Hepatic stellate cell (primary cell): Measurements from ENCODE around the gene MAP1LC3A.

Experiments
- DNase-seq: peaks from one replicate; pipeline ENCODE4 v3.0.0; 2011; ENCODE audit warnings: low spot score

Gene MAP1LC3A

DNA sequence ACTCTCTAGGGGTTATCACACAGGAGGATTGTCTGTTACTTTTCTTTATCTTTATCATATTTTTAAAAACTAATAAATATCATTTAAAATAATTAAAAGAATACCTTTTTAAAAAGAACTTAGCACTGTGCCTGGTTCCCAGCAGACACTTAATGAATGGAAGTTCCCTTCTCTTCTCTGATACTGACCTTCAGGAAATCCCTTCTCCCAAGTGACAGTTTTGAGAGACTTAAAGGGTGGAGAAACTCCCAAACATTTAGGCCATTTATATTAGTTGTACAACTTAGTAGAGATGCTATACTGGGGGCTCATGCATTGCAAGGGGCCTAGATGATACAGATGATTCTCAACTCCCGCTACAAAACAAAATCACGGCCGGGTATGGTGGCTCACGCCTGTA, 18.5 kb downstream of the MAP1LC3A start:
- no peak for DNase-seq

DNA sequence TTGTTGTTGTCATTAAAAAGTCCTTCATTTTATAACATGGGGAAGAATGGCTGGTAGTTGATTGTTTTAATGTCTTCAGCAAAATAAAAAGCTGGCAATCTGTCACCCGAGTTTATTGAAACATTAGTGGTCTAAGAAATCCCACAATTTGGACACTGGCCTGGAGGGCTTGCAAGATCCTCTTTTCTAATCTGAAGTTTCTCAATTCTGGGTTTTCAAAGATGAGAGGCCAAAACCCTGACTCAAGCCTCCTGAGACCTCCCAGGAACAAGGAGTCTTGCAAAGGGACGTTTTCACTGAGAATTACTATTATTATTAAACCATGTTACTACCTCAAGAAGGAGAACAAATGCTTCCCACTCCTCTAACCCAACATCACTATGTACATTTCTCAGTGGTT, 19.5 kb downstream of the MAP1LC3A start:
- no peak for DNase-seq

DNA sequence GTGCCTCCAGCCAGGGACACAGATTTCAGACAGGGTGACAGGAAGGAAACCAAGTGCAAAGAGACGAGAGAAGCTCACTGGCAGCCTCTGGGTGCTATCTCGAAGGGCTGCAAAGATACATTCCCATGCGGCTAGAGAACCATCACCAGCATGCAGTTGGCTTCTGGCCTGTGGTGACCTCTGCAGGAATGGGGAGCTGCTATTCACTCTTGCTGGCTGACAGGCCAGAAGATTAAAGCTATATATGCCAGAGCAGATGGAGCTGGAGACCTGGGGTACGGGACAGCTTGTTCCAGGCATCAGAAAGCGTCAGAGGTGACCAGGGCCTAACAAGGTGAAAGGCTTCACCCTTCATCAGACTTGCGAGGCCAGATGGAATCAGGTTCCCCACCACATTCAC, 20.0 kb downstream of the MAP1LC3A start:
- no peak for DNase-seq

DNA sequence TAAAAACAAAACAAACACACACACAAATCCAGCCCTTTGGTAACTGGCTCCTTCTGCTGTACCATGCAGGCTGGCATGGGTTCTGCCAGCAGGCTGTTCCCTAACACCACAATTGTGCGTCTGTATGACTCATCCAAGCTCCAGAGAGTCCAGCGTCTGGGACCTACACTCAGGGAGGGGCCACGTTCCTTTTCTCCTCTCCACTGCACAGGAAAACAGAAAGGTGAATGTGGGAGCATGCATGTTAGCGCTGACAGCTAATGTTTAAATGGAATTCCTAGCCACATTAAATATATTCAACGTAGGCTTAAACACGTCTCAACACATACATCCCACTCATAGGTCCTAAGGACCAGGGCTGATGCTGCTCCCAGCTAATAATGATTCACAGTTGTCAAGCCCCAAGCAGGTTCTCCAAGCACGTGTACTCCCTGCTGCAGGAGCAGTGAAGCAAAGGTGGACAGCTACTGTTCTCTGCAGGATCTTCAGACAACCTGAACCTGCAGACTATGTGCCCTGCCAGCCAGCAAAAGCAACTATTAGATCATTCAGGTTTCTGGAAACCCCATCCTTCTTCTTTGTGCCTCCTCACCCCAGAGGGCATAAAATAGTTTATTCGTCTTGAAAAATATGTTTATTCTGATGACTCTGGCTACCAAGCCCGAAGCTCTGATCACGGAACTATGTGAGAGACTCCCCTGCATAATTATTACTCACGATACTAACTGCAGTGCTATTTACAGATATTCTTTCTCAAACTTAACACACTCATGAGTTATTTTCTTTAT, 20.9 kb downstream of the MAP1LC3A start:
- peak; percentile 60 for DNase-seq

DNA sequence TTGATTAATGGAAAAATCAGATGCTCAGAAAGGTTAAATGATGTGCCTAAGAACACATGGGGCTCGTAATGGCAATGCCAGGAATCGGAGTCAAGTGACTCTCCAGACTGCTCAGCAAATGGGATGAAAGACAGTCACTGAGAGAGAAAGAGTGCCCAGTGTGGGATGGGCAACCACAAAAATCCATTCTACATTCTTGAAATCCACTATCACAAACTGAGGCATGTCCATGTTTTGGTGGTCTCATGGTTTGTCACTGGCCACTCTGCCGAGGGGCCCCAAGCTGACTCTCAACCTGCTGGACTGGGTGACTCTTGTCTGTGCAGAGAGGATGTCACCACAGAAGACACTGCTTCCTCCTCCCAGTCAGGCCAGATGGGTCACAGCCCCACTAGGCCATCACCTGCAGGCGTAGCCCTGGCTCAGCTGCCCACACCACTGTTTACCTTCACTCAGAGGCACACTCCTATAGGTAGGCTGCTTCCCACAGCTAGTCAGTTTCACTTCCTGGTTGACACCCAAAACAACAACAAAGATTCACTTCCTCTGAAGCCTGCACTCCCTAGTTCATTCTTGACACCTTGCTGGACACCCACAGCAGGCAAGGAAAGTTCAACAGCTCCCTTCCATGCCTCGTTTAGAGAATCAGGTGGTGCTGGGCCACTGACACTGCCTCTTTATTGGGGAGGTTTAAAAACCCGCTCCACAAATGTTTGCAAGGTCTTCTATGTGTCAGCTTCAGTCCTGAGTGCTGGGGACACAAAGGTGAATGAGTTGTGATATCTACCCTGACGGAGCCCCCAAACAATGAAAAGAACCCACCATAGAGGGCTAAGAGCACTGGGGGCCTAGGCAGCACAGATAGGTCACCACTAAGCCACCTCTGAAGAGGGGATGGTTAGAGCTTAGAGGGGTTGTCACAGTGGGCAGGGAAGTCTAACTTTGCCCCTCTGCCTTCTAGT, 21.7 kb downstream of the MAP1LC3A start:
- peak; percentile 27 for DNase-seq

DNA sequence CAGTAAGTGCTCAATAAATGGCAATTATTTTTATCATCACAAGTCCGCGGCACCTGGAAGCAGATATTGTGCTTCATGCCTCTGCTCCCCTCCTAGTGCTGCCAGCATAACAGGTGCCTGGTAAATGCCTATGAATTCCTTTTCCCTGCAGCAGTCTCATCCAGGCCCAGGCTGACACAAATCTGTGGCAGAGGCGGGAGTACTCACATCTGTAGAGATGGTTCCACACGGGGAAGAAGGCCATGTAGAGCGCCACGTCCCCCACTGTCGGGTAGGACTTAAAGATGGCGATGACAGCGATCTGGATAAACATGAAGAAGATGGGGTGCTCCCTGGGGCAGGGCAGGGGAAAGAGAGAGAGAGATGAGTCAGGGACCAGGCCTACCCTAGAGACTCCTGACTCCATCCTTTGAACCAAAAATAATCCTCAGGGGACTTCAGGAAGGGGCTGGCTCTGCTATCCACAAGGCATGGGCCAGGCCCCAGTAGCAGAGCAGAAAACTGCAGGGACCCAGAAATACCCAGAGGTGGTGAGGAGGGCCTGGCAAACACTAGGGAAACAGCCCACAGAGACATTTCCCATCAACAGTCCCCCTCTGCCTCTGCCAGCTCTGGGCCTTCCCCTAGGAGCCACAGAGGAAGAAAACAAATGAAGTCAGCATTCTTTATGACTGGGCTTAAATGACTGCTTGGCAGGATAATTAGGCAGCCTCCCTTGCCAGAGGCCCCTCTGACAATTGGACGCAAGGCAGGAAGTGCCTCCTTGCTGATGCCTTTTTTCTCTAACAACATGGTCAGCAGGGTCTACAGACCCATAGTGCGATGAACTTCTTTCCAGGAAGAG, 23.0 kb downstream of the MAP1LC3A start:
- peak; percentile 42 for DNase-seq

DNA sequence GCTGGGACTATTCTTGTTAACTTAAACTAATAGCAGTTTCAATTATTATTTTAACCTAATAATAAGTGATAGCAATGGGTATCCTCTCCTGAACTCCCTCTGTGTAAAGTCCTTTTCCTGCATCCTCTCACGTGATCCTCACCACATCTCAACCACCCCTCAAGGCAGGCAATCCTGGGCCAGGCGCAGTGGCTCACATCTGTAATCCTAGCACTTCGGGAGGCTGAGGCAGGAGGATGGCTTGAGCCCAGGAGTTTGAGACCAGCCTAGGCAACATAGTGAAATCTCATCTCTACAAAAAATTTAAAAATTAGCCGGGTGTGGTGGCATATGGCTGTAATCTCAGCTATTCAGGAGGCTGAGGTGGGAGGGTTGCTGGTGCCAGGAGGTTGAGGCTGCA, 23.7 kb downstream of the MAP1LC3A start:
- no peak for DNase-seq

DNA sequence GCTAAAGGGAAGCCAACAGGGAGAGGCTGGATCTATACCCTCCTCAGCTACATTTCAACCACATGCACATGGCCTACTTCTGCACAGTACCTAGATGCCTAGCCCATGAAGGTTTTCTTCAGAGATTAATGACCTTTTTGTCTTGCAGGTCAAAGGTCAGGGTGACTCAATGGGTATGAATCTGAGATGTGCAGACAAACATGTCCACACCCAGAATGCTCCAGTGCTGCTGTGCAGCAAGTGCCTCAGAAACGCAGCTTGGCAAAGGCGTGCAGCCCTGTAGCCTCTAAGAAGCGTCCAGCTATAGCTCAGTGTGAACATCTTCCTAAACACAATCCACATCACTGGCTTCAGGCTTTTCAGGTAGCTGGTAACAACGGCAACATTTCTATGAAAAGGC, 24.4 kb downstream of the MAP1LC3A start:
- DNase-seq = no peak

DNA sequence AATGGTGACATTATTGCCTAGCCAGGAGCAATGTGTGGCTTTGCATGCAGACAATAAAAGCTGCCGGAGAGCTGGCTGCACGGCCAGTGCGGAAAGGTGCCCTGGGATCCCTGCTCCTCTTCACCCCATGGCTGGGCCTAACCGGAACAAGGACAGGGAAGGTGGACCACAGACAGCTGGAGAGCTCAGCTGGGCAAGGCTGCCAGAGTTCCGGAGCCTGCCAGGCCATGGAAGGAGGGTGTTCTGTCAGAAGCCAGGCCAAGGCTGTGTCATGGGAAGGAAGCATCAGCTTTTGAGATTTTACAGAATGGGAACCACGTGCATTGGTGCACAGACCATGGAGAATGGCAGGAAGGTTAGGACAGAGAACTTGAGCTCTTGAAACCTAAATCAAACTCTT, 25.0 kb downstream of the MAP1LC3A start:
- DNase-seq = no peak

DNA sequence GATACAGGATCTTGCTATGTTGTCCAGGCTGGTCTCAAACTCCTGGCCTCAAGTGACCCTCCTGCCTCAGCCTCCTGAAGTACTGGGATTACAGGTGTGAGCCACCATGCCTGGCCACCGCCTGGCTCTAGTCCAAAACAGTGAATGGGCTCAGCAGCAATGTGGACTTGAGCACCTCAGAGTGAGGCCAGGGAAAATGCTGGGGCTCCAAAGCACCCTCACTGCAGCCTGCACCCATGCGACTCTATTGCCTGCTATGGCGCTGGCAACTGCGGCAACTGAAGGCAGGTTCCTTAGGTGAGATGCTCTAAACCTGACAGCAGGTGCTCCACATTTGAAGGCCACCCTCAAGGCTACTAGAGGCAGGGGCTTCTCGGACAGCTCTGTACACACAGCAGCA, 26.5 kb downstream of the MAP1LC3A start:
- no peak for DNase-seq

DNA sequence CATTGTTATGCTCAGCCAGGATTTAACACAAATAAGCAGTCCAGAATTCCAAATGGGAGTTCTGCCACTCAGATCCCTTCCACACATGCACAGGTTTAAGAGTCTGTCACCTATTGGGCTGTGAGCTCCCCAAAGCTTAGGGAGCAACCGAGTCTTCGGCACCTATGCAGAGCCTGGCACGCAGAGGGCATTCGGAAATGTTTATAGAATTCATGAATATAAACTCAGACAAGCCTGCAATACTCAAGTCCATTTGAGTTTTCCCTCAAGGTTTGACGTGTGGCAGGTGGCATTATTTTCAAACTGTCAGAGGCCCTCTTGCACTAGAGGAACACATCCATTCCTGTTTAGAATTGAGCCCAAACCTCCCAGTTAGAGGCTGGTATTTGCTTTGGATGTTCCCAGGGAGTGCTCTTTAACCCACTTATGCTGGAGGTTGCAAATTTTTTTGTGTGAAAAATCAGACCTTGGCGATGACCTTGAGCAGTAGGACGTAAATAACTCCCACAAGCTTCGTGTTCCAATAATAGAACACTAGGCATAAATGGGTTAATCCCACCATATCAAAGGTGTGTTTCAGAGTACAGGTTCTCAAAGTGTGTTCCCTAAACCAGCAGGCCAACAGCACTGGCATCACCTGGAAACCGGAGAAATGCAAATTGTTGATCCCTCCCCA, 28.1 kb downstream of the MAP1LC3A start:
- no peak for DNase-seq

DNA sequence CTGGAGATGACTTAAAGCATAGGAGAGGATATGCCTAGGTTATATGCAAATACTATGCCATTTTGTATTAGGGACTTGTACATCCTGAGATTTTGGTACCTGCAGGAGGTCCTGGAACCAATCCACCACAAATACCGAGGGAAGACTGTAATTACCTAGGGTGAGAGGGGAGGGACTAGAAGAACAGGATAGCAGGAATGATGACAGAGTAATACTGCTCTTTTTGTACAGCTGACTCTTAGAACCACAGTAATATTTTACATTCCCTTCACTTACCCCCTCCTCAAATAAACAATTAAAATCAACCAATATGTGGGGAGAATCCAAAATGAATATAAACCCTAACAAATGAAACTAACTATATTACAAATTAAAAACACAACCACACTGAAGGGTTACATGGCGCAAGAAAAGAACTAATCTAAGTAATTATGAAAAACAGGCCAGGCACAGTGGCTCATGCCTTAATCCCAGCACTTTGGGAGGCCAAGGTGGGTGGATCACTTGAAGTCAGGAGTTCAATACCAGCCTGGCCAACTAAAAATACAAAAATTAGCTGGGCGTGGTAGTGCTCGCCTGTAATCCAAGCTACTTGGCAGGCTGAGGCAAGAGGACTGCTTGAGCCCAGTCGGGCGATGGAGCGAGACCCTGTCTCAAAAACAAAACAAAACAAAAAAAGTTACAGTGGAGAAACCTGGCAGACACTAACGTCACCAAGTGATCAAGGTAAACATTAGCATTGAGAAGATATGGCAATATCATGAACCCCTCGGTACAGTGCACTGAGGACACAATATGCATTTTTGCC, 37.1 kb downstream of the MAP1LC3A start:
- DNase-seq = no peak

DNA sequence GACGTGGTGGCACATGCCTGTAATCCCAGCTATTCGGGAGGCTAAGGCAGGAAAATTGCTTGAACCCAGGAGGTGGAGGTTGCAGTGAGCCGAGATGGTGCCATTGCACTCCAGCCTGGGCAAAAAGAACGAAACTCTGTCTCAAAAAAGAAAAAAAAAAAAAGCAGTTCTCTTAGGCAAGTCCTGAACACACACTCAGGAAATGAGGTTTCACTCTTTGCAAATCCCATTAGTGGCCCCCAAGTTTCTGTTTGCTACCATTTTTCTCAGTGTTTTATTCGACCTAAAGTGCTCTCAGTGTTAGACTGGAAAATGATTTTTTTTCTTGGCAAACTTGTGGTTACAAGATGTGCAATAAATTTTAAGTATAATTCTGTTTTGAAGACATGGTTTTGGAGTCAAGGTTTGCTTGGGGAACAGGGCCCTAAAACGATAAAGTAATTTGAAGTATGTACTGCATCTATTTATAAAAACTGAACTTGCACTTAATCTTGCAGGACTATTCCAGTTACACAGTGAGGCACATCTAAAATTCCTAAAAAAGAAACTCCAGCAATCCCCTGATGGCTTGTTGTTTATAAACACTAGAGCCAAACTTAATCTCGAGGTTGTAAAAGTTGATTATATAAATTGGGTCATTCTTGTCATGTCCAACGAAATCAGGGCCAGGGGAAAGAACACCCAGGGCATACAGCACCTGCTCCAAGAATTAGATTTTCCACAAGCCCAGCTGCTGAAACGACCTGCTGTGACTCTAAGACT, 42.6 kb downstream of the MAP1LC3A start:
- DNase-seq = no peak

DNA sequence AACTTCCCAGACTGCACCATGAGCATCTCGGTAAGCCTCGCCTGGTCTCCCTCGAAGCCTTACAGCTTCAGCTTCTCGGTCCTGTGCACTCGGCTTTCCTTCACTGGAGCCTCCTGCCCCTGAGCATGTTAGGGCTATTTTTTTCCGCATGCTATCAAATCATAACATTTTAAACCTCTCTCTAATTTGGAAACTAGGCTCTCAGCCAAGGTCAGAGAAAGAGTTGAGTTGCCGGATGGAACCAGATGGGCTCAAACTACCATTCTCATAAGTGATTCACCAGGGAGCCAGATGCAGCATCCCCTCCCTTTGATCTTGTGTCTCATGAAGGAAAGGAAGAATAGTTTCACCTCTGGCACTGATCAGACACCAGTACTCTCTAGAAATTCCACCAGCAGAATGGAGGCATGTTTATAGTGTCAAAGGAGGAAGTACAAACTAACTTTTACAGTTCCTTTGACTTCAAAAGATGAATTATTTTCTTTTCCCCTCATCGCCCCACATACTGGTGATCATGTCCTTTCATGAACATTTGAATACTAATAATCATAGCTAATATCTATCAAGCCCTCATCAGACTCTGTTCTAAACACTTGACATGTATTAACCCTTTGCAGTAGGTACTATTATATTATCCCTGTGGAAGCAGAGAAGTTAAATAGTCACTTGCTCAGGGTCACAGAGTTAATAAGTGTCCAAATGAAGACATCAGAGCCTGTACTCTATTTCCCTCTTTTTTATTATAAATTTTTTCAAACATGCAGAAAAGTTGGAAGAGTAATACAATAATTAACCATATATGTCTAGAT, 46.7 kb downstream of the MAP1LC3A start:
- peak; percentile 56 for DNase-seq

DNA sequence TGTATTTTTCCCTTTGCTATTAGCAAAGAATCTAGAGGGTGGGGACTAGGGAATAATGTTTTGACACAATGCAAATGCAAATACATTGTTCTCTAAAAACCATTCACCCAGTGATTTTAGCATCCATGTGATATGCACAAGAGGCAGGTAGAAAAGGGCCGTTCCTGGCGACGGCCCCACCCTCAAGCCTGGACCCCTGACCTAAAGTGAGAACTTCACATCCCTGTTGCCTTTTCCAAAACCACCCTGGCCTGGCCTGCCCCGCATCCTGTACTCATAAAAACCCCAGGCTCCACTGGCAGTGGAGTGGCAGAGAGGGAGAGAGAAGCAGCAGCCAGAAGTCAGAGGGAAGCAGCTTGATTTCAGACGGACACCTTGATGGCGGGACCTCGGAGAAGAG, 48.5 kb downstream of the MAP1LC3A start:
- no peak for DNase-seq
